ENCODE results near the gene SLIT3.

The SLIT3 gene

DNA sequence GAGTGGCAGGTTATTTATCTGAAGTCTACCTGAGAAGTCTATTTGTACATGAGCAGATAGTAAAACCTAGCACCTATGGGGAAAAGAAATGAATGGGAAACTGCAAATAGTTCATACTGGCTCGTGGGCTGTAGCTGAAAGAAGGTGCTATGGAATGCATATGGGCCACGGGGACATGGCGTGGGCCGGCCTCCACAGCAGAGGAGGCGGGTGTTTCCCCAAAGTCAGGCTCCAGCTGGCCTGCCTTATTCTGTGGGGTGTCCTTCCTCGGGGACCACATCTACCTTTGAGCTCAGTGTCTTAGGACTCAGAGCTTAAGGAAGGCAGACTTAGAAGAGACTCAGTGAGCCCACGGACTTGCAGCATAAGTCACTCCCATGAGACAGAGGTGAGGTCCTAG, 371.3 kb downstream of the SLIT3 start:
- H3K4me1 Mint-ChIP-seq, result peaks cover 22% of the 10 kb centered on the region
- no peak for DNase-seq
- H3K4me3 Mint-ChIP-seq, result no peak overlapping the region
- no peaks in the 10 kb centered on the region for H3K36me3 Mint-ChIP-seq (ENCODE audit: low read depth)
- no peak overlapping the region for H3K27ac Mint-ChIP-seq
- H3K27me3 Mint-ChIP-seq (ENCODE audit: low read depth, poor library complexity), result peaks cover 16% of the 10 kb centered on the region
- no peaks in the 10 kb centered on the region for H3K9me3 Mint-ChIP-seq
- TF ChIP-seq, protein P1, sequence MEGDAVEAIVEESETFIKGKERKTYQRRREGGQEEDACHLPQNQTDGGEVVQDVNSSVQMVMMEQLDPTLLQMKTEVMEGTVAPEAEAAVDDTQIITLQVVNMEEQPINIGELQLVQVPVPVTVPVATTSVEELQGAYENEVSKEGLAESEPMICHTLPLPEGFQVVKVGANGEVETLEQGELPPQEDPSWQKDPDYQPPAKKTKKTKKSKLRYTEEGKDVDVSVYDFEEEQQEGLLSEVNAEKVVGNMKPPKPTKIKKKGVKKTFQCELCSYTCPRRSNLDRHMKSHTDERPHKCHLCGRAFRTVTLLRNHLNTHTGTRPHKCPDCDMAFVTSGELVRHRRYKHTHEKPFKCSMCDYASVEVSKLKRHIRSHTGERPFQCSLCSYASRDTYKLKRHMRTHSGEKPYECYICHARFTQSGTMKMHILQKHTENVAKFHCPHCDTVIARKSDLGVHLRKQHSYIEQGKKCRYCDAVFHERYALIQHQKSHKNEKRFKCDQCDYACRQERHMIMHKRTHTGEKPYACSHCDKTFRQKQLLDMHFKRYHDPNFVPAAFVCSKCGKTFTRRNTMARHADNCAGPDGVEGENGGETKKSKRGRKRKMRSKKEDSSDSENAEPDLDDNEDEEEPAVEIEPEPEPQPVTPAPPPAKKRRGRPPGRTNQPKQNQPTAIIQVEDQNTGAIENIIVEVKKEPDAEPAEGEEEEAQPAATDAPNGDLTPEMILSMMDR (IDR thresholded peaks at IDR 0.05), result no peak

DNA sequence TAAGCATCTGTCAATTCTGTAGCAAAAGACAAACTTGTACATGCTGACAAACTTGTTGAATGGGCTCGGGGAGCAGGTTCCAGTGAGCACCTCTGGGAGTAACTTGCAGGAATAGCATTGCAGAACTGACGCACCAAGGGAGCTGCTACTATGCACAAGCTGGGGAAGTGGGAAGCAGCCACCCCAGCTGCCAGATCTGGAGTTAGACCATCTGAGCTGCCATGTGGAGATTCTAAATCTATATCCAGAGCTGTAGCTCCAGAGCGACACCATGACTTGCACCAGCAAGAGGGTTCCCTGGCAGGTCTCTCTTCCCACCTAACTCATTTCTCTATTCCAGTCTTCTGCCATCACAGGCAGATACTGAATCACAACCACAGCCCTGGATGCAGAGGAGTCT, 375.8 kb downstream of the SLIT3 start:
- Mint-ChIP-seq H3K4me1 (peaks cover 22% of the 10 kb centered on the region), H3K27ac (no peak overlapping the region)

DNA sequence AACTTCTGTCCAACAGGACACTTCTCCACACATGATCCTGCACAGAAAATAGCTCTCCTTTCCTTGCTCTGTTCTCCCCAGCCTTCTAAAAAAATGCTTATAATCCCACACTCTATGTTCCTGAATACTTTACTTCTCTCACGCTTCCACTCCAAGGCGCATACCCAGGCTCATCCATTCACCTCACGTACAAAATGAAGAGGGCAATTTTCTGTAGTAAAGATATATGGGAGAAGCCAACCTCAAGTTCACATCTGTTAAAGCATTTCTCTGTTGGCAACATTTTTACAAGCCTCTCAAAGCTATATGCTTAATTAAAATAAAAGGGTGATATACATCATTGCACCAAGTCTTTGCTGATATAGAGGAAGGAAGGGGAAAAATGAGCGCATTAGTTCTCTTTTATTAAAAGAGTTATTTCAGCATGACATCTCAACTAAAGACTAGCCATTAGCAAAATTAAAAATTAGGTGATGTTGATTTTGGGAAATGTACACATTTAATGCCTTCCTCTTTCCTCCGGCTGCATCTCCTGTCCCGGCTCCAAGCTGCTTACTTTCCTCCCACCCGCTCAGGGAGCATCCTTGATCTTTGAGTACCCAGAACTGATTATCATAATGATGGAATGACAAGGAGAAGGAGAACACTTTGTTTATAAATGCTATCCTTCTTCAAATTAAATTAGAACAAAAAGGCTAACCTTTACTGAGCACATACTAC, 379.6 kb downstream of the SLIT3 start:
- no peaks in the 10 kb centered on the region for H3K36me3 Mint-ChIP-seq (ENCODE audit: low read depth)
- H3K27ac Mint-ChIP-seq, result no peak overlapping the region
- H3K4me3 Mint-ChIP-seq, result no peak overlapping the region
- peaks cover 70% of the 10 kb centered on the region for H3K27me3 Mint-ChIP-seq (ENCODE audit: low read depth, poor library complexity)
- DNase-seq, result no peak
- no peaks in the 10 kb centered on the region for H3K9me3 Mint-ChIP-seq
- H3K4me1 Mint-ChIP-seq, result peaks cover 32% of the 10 kb centered on the region
- TF ChIP-seq, protein P1 (IDR thresholded peaks at IDR 0.05), result no peak

More for the DNA sequence above, 375.8 kb downstream of the SLIT3 start:
- Mint-ChIP-seq H3K4me3 (no peak overlapping the region), H3K27me3 (ENCODE audit: low read depth, poor library complexity) (peaks cover 43% of the 10 kb centered on the region), H3K36me3 (ENCODE audit: low read depth) (no peaks in the 10 kb centered on the region), H3K9me3 (no peaks in the 10 kb centered on the region)
- TF ChIP-seq, protein P1 (IDR thresholded peaks at IDR 0.05), result no peak
- no peak for DNase-seq

DNA sequence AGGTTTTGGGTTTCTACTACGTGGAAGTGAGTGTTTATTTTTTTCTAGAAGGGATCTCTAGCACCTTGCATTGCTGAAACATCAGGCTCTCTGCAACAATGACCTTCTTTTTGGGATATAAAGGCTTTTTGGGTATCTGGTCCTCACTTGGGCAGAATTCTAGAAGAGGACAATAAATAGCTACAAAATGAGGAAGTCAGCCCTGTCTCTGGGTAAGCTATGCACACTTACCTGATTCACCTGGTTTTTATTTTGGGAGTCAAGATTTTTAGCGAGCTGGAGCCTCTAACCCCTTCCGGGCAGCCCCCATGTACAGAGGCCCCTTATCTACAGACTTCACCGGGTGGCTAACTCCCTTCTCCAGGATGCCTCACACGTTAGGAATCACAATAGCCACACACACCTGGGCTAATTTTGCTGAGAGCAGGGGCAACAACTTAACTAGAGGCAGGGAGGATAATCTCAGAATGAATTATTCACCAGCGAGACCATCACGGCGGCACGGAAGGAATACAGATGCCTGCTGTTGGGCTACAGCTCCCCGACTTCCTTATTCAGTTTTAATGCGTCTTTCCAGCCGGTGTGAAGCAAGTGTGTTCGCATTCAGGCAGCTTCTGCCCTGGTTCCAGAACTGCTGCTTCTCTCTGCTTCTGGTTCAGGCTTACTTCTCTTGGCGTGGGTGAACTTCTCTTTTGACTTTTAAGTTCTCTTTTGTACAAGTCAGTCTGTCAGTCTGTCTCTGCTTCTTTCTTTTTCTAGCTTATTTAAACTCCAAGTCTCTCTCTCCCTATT, 380.7 kb downstream of the SLIT3 start:
- Mint-ChIP-seq H3K4me3 (no peak overlapping the region), H3K36me3 (ENCODE audit: low read depth) (no peaks in the 10 kb centered on the region), H3K27ac (no peak overlapping the region), H3K4me1 (peaks cover 39% of the 10 kb centered on the region), H3K9me3 (no peaks in the 10 kb centered on the region), H3K27me3 (ENCODE audit: low read depth, poor library complexity) (peaks cover 69% of the 10 kb centered on the region)
- TF ChIP-seq, protein P1 (IDR thresholded peaks at IDR 0.05), result no peak
- DNase-seq, result no peak

DNA sequence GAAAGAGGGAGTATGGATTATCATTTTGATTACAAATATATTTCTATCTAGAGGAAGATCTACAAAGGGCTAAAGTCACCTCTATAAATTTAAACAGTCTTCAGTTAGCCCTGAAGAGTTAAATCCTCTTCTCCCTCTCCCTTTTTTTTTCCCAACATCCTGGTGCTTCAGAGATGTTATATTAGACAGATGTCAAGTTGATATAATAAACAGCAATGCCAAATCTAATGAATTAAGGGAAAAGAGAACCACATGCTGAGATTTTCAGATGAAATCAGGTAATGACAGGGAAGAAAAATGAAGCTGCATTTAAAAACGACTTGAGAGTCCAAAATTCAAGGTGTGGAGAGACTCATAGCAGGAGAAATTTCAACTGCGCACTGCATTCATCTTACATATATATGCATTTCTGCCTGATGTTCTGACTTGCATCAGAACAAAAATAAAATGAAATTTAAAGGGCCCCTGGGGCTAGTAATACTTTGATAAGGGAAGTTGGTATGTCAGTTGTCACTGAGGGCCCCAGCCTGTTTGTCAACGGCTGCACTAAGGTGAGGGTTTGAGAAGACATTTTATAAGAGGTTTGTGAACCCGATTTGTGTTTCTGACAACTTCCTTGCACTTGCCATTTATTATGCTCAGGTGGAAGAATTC, 382.9 kb downstream of the SLIT3 start:
- TF ChIP-seq, protein P1 (IDR thresholded peaks at IDR 0.05), result no peak
- H3K4me3 Mint-ChIP-seq, result no peak overlapping the region
- no peaks in the 10 kb centered on the region for H3K36me3 Mint-ChIP-seq (ENCODE audit: low read depth)
- peak overlapping the region; percentile 31 for H3K27ac Mint-ChIP-seq
- no peak for DNase-seq
- no peaks in the 10 kb centered on the region for H3K9me3 Mint-ChIP-seq
- H3K4me1 Mint-ChIP-seq, result peaks cover 39% of the 10 kb centered on the region
- peaks cover 62% of the 10 kb centered on the region for H3K27me3 Mint-ChIP-seq (ENCODE audit: low read depth, poor library complexity)

All from nephron progenitor cell (in vitro differentiated cells).